ENCODE measurements around the gene SAMD4B. TPM values are rescaled to one million over a fixed set of nuclear protein-coding genes. Genes with fewer than 3 reads are reported as not detected.
A peak's percentile ranks its signal among the peaks of the same experiment; 100 is the strongest.

The SAMD4B gene
- total and polyA plus RNA-seq, 9 of the 15 experiments (the other 6 are each of a cell fraction or from before 2014, with no cell fraction given), result 3.4 to 90.5 (median 38.0) TPM

DNA sequence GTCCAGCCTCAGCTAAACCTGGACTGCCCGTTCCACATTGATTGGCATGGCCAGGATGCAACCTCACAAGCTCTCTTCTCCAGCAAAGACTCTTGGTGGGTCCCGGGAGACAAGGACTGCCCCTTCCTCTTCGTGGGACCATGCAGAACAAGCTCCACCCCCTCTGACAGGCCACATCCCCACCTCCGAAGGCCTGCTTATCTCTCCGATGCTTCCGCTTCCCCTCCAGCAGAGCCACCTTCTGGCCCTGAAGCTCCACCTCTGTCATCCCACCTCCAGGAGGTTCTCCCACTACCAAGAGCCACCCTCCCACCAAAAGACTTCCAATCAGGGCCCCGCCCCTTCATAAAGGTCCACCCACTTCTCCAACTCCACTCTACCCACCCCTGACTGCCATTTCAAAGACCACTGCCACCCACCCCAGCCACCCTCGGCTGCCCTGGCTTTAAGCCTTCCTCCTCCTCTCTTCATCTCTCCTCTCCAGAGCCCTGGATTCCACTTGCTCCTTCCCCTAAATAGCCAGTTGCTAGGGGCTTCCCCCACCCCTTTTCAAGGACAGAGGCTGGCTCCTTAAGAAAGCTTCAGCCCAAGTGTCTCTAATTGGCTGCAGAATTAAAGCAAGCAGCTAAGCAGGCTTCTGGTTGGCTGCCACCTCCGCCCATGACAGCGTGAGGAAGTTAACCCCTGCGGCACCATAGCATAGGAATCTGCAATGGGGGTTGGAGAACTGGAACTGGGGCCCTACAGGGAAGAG is 31.5 kb upstream of the SAMD4B start (continued):
- TF ChIP-seq ZNF23 (CRISPR knock-in tag; IDR thresholded peaks at IDR 0.05) (no peak), CBFA2T2 (conservative IDR thresholded peaks at IDR 0.05) (no peak), HCFC1 (IDR thresholded peaks at IDR 0.05; ENCODE audit: low read depth, low read length) (no peak), IFI16 (CRISPR knock-in tag; IDR thresholded peaks at IDR 0.05) (no peak), ZSCAN32 (CRISPR knock-in tag; IDR thresholded peaks at IDR 0.05) (no peak), FUS (optimal IDR thresholded peaks at IDR 0.05; ENCODE audit: low read depth, low read length) (no peak), ARID1B (IDR thresholded peaks at IDR 0.05) (peak; percentile 67), SRSF1 (IDR thresholded peaks at IDR 0.05; ENCODE audit: low read depth, low read length) (no peak)
- TF ChIP-seq, protein P1, sequence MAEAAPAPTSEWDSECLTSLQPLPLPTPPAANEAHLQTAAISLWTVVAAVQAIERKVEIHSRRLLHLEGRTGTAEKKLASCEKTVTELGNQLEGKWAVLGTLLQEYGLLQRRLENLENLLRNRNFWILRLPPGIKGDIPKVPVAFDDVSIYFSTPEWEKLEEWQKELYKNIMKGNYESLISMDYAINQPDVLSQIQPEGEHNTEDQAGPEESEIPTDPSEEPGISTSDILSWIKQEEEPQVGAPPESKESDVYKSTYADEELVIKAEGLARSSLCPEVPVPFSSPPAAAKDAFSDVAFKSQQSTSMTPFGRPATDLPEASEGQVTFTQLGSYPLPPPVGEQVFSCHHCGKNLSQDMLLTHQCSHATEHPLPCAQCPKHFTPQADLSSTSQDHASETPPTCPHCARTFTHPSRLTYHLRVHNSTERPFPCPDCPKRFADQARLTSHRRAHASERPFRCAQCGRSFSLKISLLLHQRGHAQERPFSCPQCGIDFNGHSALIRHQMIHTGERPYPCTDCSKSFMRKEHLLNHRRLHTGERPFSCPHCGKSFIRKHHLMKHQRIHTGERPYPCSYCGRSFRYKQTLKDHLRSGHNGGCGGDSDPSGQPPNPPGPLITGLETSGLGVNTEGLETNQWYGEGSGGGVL (CRISPR knock-in tag; IDR thresholded peaks at IDR 0.05), result no peak
- TF ChIP-seq, protein P2, sequence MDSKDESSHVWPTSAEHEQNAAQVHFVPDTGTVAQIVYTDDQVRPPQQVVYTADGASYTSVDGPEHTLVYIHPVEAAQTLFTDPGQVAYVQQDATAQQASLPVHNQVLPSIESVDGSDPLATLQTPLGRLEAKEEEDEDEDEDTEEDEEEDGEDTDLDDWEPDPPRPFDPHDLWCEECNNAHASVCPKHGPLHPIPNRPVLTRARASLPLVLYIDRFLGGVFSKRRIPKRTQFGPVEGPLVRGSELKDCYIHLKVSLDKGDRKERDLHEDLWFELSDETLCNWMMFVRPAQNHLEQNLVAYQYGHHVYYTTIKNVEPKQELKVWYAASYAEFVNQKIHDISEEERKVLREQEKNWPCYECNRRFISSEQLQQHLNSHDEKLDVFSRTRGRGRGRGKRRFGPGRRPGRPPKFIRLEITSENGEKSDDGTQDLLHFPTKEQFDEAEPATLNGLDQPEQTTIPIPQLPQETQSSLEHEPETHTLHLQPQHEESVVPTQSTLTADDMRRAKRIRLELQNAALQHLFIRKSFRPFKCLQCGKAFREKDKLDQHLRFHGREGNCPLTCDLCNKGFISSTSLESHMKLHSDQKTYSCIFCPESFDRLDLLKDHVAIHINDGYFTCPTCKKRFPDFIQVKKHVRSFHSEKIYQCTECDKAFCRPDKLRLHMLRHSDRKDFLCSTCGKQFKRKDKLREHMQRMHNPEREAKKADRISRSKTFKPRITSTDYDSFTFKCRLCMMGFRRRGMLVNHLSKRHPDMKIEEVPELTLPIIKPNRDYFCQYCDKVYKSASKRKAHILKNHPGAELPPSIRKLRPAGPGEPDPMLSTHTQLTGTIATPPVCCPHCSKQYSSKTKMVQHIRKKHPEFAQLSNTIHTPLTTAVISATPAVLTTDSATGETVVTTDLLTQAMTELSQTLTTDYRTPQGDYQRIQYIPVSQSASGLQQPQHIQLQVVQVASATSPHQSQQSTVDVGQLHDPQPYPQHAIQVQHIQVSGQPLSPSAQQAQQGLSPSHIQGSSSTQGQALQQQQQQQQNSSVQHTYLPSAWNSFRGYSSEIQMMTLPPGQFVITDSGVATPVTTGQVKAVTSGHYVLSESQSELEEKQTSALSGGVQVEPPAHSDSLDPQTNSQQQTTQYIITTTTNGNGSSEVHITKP (IDR thresholded peaks at IDR 0.05; ENCODE audit: partially characterized antibody), result no peak
- TF ChIP-seq, protein P3, sequence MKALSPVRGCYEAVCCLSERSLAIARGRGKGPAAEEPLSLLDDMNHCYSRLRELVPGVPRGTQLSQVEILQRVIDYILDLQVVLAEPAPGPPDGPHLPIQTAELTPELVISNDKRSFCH (CRISPR knock-in tag; IDR thresholded peaks at IDR 0.05), result no peak
- TF ChIP-seq, protein P3 (tag; IDR thresholded peaks at IDR 0.05), result 0 out of 2 replicates have a peak, but pooled peaks have one; percentile 9
- TF ChIP-seq, protein P4, sequence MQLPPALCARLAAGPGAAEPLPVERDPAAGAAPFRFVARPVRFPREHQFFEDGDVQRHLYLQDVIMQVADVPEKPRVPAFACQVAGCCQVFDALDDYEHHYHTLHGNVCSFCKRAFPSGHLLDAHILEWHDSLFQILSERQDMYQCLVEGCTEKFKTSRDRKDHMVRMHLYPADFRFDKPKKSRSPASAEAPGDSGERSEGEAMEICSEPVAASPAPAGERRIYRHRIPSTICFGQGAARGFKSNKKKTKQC (CRISPR knock-in tag; IDR thresholded peaks at IDR 0.05), result no peak
- TF ChIP-seq, protein P5, sequence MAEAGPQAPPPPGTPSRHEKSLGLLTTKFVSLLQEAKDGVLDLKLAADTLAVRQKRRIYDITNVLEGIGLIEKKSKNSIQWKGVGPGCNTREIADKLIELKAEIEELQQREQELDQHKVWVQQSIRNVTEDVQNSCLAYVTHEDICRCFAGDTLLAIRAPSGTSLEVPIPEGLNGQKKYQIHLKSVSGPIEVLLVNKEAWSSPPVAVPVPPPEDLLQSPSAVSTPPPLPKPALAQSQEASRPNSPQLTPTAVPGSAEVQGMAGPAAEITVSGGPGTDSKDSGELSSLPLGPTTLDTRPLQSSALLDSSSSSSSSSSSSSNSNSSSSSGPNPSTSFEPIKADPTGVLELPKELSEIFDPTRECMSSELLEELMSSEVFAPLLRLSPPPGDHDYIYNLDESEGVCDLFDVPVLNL (CRISPR knock-in tag; IDR thresholded peaks at IDR 0.05; ENCODE audit: low read depth), result no peak
- TF ChIP-seq, protein P6, sequence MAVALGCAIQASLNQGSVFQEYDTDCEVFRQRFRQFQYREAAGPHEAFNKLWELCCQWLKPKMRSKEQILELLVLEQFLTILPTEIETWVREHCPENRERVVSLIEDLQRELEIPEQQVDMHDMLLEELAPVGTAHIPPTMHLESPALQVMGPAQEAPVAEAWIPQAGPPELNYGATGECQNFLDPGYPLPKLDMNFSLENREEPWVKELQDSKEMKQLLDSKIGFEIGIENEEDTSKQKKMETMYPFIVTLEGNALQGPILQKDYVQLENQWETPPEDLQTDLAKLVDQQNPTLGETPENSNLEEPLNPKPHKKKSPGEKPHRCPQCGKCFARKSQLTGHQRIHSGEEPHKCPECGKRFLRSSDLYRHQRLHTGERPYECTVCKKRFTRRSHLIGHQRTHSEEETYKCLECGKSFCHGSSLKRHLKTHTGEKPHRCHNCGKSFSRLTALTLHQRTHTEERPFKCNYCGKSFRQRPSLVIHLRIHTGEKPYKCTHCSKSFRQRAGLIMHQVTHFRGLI (CRISPR knock-in tag; IDR thresholded peaks at IDR 0.05), result no peak
- TF ChIP-seq, protein P7, sequence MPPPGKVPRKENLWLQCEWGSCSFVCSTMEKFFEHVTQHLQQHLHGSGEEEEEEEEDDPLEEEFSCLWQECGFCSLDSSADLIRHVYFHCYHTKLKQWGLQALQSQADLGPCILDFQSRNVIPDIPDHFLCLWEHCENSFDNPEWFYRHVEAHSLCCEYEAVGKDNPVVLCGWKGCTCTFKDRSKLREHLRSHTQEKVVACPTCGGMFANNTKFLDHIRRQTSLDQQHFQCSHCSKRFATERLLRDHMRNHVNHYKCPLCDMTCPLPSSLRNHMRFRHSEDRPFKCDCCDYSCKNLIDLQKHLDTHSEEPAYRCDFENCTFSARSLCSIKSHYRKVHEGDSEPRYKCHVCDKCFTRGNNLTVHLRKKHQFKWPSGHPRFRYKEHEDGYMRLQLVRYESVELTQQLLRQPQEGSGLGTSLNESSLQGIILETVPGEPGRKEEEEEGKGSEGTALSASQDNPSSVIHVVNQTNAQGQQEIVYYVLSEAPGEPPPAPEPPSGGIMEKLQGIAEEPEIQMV (tag; conservative IDR thresholded peaks at IDR 0.05; ENCODE audit: low read depth), result no peak

All from K562 (cell line).